H1 (cell line): Measurements from ENCODE around the gene TLL1. TPM values are rescaled to one million over a fixed set of nuclear protein-coding genes. Genes with fewer than 3 reads are reported as not detected.

Source experiments
- CTCF ChIA-PET: fragments of 300-600 bp; sonication (Branson Sonifier 250); formaldehyde crosslinking; loops from one replicate; lab custom pipeline; 2021; ENCODE audit not compliant: partially characterized antibody; lab: Charles Lee
- POLR2A ChIA-PET: fragments of 300-600 bp; sonication (Branson Sonifier 250); formaldehyde crosslinking; loops from one replicate; lab custom pipeline; 2021; ENCODE audit warnings: inconsistent platforms; ENCODE audit not compliant: partially characterized antibody; lab: Charles Lee
- DNase-seq, 2 experiments: peaks; one replicate each; pipeline versions ENCODE4 v3.0.0 to v3.0.0-alpha.2; 2010 to 2022; ENCODE audit warnings: low spot score in 2 of 2, low read depth in 1 of 2, mixed read lengths in 1 of 2
- FAIRE-seq: peaks from 2 replicates; lab custom pipeline; 2011; peaks lifted over from hg19 to GRCh38; lab: Jason Lieb, UNC
- H2AFZ ChIP-seq: 2 replicates; pipeline ENCODE4 v1.8.1; 2012; ENCODE audit warnings: low read length, inconsistent platforms
- H2AK5ac ChIP-seq: 2 replicates; pipeline ENCODE4 v1.6.1; 2013; ENCODE audit warnings: low read depth, low read length
- H2BK120ac ChIP-seq: replicated peaks from 2 replicates; pipeline ENCODE3; 2013; ENCODE audit warnings: low read depth, low read length, inconsistent platforms
- H2BK12ac ChIP-seq: 2 replicates; pipeline ENCODE4 v1.6.1; 2013; ENCODE audit warnings: low read depth, low read length
- H2BK15ac ChIP-seq: 2 replicates; pipeline ENCODE4 v1.6.1; 2013; ENCODE audit warnings: low read length
- H2BK20ac ChIP-seq: 2 replicates; pipeline ENCODE4 v1.6.1; 2013; ENCODE audit warnings: low read length
- H2BK5ac ChIP-seq: 2 replicates; pipeline ENCODE4 v1.6.1; 2013; ENCODE audit warnings: low read depth, low read length
- H3K14ac ChIP-seq: 2 replicates; pipeline ENCODE4 v1.6.1; 2013; ENCODE audit warnings: inconsistent platforms; ENCODE audit not compliant: insufficient read length
- H3K18ac ChIP-seq: 2 replicates; pipeline ENCODE4 v1.6.1; 2013; ENCODE audit warnings: low read length; ENCODE audit errors: extremely low read depth
- H3K23ac ChIP-seq: 2 replicates; pipeline ENCODE4 v1.6.1; 2013; ENCODE audit warnings: inconsistent platforms; ENCODE audit not compliant: insufficient read length
- H3K23me2 ChIP-seq: 2 replicates; pipeline ENCODE4 v1.6.1; 2013; ENCODE audit warnings: low read depth, low read length
- H3K27ac ChIP-seq: 2 replicates; pipeline ENCODE4 v1.6.1; 2011; ENCODE audit warnings: low read depth, low read length, inconsistent platforms
- H3K27me3 ChIP-seq, 4 experiments: replicated peaks in 1 of 4; 1 replicate in 1 of 4; 2 replicates in 3 of 4; pipeline versions ENCODE4 v1.6.1 to v1.8.1; 2011 to 2013; ENCODE audit warnings: low read length in 3 of 4, mild to moderate bottlenecking in 3 of 4, inconsistent platforms in 2 of 4, mixed read lengths in 2 of 4, moderate library complexity in 1 of 4; ENCODE audit not compliant: control insufficient read depth in 3 of 4, insufficient read depth in 3 of 4; ENCODE audit errors: extremely low read depth in 1 of 4
- H3K36me3 ChIP-seq, 4 experiments: 2 replicates each; pipeline versions ENCODE4 v1.6.1 to v1.8.1; 2011 to 2013; ENCODE audit warnings: mild to moderate bottlenecking in 4 of 4, low read length in 3 of 4, moderate library complexity in 2 of 4, control low read depth in 1 of 4, inconsistent platforms in 1 of 4; ENCODE audit not compliant: insufficient read depth in 4 of 4, control insufficient read depth in 2 of 4
- H3K4ac ChIP-seq: replicated peaks from 2 replicates; pipeline ENCODE3; 2013; ENCODE audit warnings: low read length, low read depth, mixed read lengths, inconsistent platforms; ENCODE audit not compliant: insufficient read length
- H3K4me1 ChIP-seq, 4 experiments: replicated peaks in 1 of 4; 1 replicate in 1 of 4; 2 replicates in 3 of 4; pipeline versions ENCODE4 v1.6.1 to v1.8.1; 2011 to 2013; ENCODE audit warnings: low read length in 3 of 4, inconsistent platforms in 2 of 4, mixed read lengths in 1 of 4; ENCODE audit not compliant: insufficient read depth in 4 of 4, control insufficient read depth in 3 of 4
- H3K4me2 ChIP-seq, 2 experiments: 2 replicates each; pipeline versions ENCODE4 v1.6.1 to v1.8.1; 2011 to 2013; ENCODE audit warnings: low read depth in 2 of 2, low read length in 2 of 2, control low read depth in 1 of 2, inconsistent platforms in 1 of 2, mild to moderate bottlenecking in 1 of 2; ENCODE audit not compliant: insufficient read depth in 1 of 2
- H3K4me3 ChIP-seq, 4 experiments: fragments of 200-600, 300-600 bp in 1 of 4; sonication (generic), shearing (Covaris generic), sonication (Bioruptor Twin) in 1 of 4; 2 replicates each; pipeline versions ENCODE4 v1.5.1 to v1.8.1; 2011 to 2016; ENCODE audit warnings: low read length in 4 of 4, low read depth in 3 of 4, control low read depth in 2 of 4, inconsistent platforms in 2 of 4, mild to moderate bottlenecking in 2 of 4, mixed read lengths in 1 of 4, moderate library complexity in 1 of 4; ENCODE audit not compliant: insufficient read depth in 2 of 4; ENCODE audit errors: extremely low read depth in 1 of 4
- H3K56ac ChIP-seq: replicated peaks from 2 replicates; pipeline ENCODE3; 2013; ENCODE audit warnings: low read depth, mild to moderate bottlenecking, mixed read lengths, low read length, inconsistent platforms; ENCODE audit not compliant: insufficient read length
- H3K79me1 ChIP-seq: 2 replicates; pipeline ENCODE4 v1.6.1; 2013; ENCODE audit warnings: low read depth, low read length, control low read depth
- H3K79me2 ChIP-seq, 2 experiments: 2 replicates each; pipeline versions ENCODE4 v1.6.1 to v1.8.1; 2012 to 2013; ENCODE audit warnings: low read length in 2 of 2, mild to moderate bottlenecking in 2 of 2, inconsistent platforms in 1 of 2; ENCODE audit not compliant: insufficient read depth in 2 of 2, control insufficient read depth in 1 of 2
- H3K9ac ChIP-seq, 4 experiments: replicated peaks in 1 of 4; 1 replicate in 1 of 4; 2 replicates in 3 of 4; pipeline versions ENCODE4 v1.6.1 to v1.8.1; 2011 to 2013; ENCODE audit warnings: low read depth in 3 of 4, low read length in 3 of 4, control low read depth in 2 of 4, mild to moderate bottlenecking in 2 of 4, moderate library complexity in 2 of 4, inconsistent platforms in 1 of 4; ENCODE audit errors: extremely low read depth in 1 of 4
- H3K9me3 ChIP-seq, 2 experiments: 2 replicates each; pipeline versions ENCODE4 v1.6.1 to v1.8.1; 2012 to 2013; ENCODE audit warnings: mild to moderate bottlenecking in 2 of 2, moderate library complexity in 2 of 2, control low read depth in 1 of 2, inconsistent platforms in 1 of 2, low read depth in 1 of 2, low read length in 1 of 2, mixed read lengths in 1 of 2; ENCODE audit not compliant: insufficient read depth in 2 of 2
- H4K20me1 ChIP-seq, 2 experiments: replicated peaks in 1 of 2; 2 replicates each; pipeline versions ENCODE3 to v1.8.1; 2011 to 2013; ENCODE audit warnings: inconsistent platforms in 2 of 2, low read length in 2 of 2, mild to moderate bottlenecking in 1 of 2; ENCODE audit not compliant: insufficient read depth in 2 of 2, control insufficient read depth in 1 of 2
- H4K5ac ChIP-seq: 2 replicates; pipeline ENCODE4 v1.6.1; 2013; ENCODE audit warnings: low read length, low read depth, mixed read lengths, inconsistent platforms; ENCODE audit not compliant: insufficient read length
- H4K8ac ChIP-seq: 2 replicates; pipeline ENCODE4 v1.8.0; 2013; ENCODE audit warnings: mild to moderate bottlenecking, moderate library complexity, low read length, inconsistent platforms; ENCODE audit not compliant: insufficient read depth; ENCODE audit errors: extremely low read depth
- H4K91ac ChIP-seq: replicated peaks from 2 replicates; pipeline ENCODE3; 2013; ENCODE audit warnings: low read length, mixed read lengths, inconsistent platforms; ENCODE audit not compliant: insufficient read length
- ASH2L ChIP-seq: fragments of 200-600, 300-600 bp; sonication (generic); IDR thresholded peaks from one replicate; pipeline ENCODE4 v1.7.1; 2017; ENCODE audit warnings: low read length
- CEBPB ChIP-seq: IDR thresholded peaks from 2 replicates; pipeline ENCODE4 v1.6.1; 2012; ENCODE audit warnings: low read depth, low read length
- JUND ChIP-seq: IDR thresholded peaks from 2 replicates; pipeline ENCODE4 v1.6.1; 2011; ENCODE audit warnings: mild to moderate bottlenecking, improper control_type of control experiment, low read length
- KDM4A ChIP-seq: IDR thresholded peaks from one replicate; pipeline ENCODE4 v1.7.1; 2012; ENCODE audit warnings: low read depth, mild to moderate bottlenecking, moderate library complexity, low read length, inconsistent platforms; ENCODE audit not compliant: severe bottlenecking
- MAX ChIP-seq: IDR thresholded peaks from 2 replicates; pipeline ENCODE4 v1.6.1; 2012; ENCODE audit warnings: inconsistent platforms
- NANOG ChIP-seq: IDR thresholded peaks from 2 replicates; pipeline ENCODE4 v1.6.1; 2011; ENCODE audit warnings: low read length, low read depth, mild to moderate bottlenecking, inconsistent platforms; ENCODE audit not compliant: insufficient read depth, poor library complexity, severe bottlenecking
- POLR2A ChIP-seq, 2 experiments: IDR thresholded peaks; 1 replicate in 1 of 2; 2 replicates in 1 of 2; pipeline ENCODE4 v1.6.1; 2011; ENCODE audit warnings: low read depth in 2 of 2, low read length in 2 of 2, mild to moderate bottlenecking in 2 of 2; ENCODE audit errors: control extremely low read depth in 1 of 2
- RNF2 ChIP-seq: fragments of 200-900, 300-1000 bp; sonication (generic); IDR thresholded peaks from 2 replicates; pipeline ENCODE4 v1.7.1; 2016; ENCODE audit warnings: borderline replicate concordance, low read depth, mild to moderate bottlenecking, antibody characterized with exemption, low read length; ENCODE audit not compliant: poor library complexity, severe bottlenecking; ENCODE audit errors: missing control alignments
- SIN3A ChIP-seq, 2 experiments: IDR thresholded peaks in 1 of 2; conservative IDR thresholded peaks in 1 of 2; 2 replicates each; pipeline ENCODE4 v1.6.1; 2011 to 2012; ENCODE audit warnings: low read length in 2 of 2, improper control_type of control experiment in 1 of 2, low read depth in 1 of 2, mild to moderate bottlenecking in 1 of 2
- SIRT6 ChIP-seq: IDR thresholded peaks from one replicate; pipeline ENCODE4 v1.7.1; 2012; ENCODE audit warnings: low read length, inconsistent platforms
- SRF ChIP-seq: IDR thresholded peaks from 2 replicates; pipeline ENCODE4 v1.6.1; 2011; ENCODE audit warnings: mild to moderate bottlenecking, low read depth, low read length, moderate library complexity
- TEAD4 ChIP-seq: IDR thresholded peaks from 2 replicates; pipeline ENCODE4 v1.6.1; 2012; ENCODE audit warnings: low read depth, low read length, inconsistent platforms, mixed read lengths
- WGBS, 2 experiments: shearing (Covaris generic) in 1 of 2; methylation state at CpG; one replicate each; pipeline versions ENCODE4 v1.1.6 to v1.1.7; 2013 to 2015; ENCODE audit warnings: low lambda C conversion rate in 2 of 2, mixed read lengths in 2 of 2, inconsistent platforms in 1 of 2, low coverage in 1 of 2, missing lambda C conversion rate in 1 of 2; ENCODE audit not compliant: insufficient replicate concordance in 2 of 2, insufficient coverage in 1 of 2, insufficient read length in 1 of 2; ENCODE audit errors: extremely low coverage in 1 of 2, missing lambda C conversion rate in 1 of 2; 5-methylcytosine and 5-hydroxymethylcytosine counted together
- polyA plus RNA-seq, 7 experiments: library from polyadenylated mRNA; depleted of rRNA in 3 of 7; stranded (reverse) in 5 of 7; unstranded in 2 of 7; fragments of >200 nt in 5 of 7; fragments of 200-250 nt in 2 of 7; gene quantifications; 1 replicate in 5 of 7; 2 replicates in 1 of 7; 4 replicates in 1 of 7; pipeline versions ENCODE4 v1.2.1 to v1.2.3, GENCODE V29; 2011 to 2013; ENCODE audit warnings: missing spikeins in 2 of 7, mixed read lengths in 2 of 7
- total RNA-seq: library from RNA; stranded (reverse); fragmentation: NEBNext Ultra II Directional; extraction: Animal tissue kit (Norgen Biotek cat#: 25700); gene quantifications from 2 replicates; pipeline ENCODE4 v1.2.1, GENCODE V29; 2021
- TF ChIP-seq, protein P1 (sequence below): IDR thresholded peaks from 2 replicates; pipeline ENCODE4 v1.6.1; 2011; ENCODE audit warnings: low read length, improper control_type of control experiment

TLL1 gene
- total and polyA plus RNA-seq, 2 of the 8 experiments (the other 6 are each of a cell fraction or from before 2014, with no cell fraction given): 0.18 to 1.1 TPM

DNA sequence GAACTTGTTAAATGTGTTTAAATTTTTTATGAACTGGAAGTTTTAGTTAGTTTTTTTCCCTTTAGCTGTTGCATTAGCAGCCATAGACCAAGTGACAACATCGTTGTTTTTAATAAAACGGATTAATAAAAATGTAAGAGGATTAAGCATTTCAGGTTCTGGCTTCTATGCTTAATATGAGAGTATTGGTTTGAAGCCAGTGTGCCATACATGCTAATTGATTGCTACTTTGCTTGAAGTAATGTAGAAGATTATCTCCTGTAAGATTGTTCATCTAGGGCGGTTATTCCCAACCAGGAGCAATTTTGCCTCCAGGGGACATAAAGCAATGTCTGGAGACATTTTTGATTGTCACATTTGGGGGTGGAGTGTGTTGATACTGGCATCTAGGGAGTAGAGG lies 54.3 kb downstream of the TLL1 start:
- Histone ChIP-seq H3K4me3 (no peak overlapping the region), H4K5ac (no peak overlapping the region), H3K4me2 (no peak overlapping the region), H3K36me3 (no peaks in the 10 kb centered on the region), H3K23me2 (no peaks in the 10 kb centered on the region), H3K4me1 (peaks cover 0 to 2% (median 0%) of the 10 kb centered on the region in 4 experiments; a peak in 1 of 7 replicates), H2BK15ac (no peak overlapping the region), H3K79me2 (no peaks in the 10 kb centered on the region), H2BK20ac (no peak overlapping the region), H2BK120ac (no peak overlapping the region), H4K8ac (no peak overlapping the region), H3K27ac (no peak overlapping the region), H3K9me3 (no peaks in the 10 kb centered on the region; a peak in 1 of 4 replicates), H2AFZ (no peak overlapping the region), H3K23ac (no peak overlapping the region), H2BK5ac (no peak overlapping the region), H3K9ac (no peak overlapping the region), H3K27me3 (no peaks in the 10 kb centered on the region), H3K18ac (no peak overlapping the region), H3K79me1 (no peaks in the 10 kb centered on the region), H4K20me1 (no peaks in the 10 kb centered on the region), H3K14ac (no peak overlapping the region), H3K4ac (no peak overlapping the region), H2BK12ac (no peak overlapping the region), H4K91ac (no peak overlapping the region), H3K56ac (no peak overlapping the region), H2AK5ac (no peak overlapping the region)
- ChIA-PET CTCF (interaction anchor here (1.0 to 1.6 kb wide), 2 partner anchors 11 to 434 kb away, joined by 3 to 6 read pairs; no protein-coding TSS in a partner anchor), POLR2A (no interaction called here)
- 84% methylated on average over 3 of the region's 3 CpGs; no CpG with 5 or more reads in 1 of the 2 experiments for WGBS, 2 experiments
- TF ChIP-seq MAX (no peak), KDM4A (no peak), JUND (no peak), POLR2A (IDR thresholded peaks at IDR 0.05; ENCODE audit: control extremely low read depth in 1 of 2, low read depth in 2 of 2, low read length in 2 of 2) (no peak), CEBPB (no peak), SRF (no peak), NANOG (no peak), SIRT6 (no peak), RNF2 (no peak), SIN3A (conservative IDR thresholded peaks at IDR 0.05 in 1 of 2, IDR thresholded peaks at IDR 0.05 in 1 of 2; ENCODE audit: low read depth in 1 of 2, low read length in 2 of 2) (no peak), ASH2L (no peak), TEAD4 (no peak)
- TF ChIP-seq, protein P1, sequence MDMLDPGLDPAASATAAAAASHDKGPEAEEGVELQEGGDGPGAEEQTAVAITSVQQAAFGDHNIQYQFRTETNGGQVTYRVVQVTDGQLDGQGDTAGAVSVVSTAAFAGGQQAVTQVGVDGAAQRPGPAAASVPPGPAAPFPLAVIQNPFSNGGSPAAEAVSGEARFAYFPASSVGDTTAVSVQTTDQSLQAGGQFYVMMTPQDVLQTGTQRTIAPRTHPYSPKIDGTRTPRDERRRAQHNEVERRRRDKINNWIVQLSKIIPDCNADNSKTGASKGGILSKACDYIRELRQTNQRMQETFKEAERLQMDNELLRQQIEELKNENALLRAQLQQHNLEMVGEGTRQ: no peak
- no peak for FAIRE-seq
- no peak for DNase-seq
